HepG2 (cell line): Measurements from ENCODE around the gene PPP2R5B. TPM values are rescaled to one million over a fixed set of nuclear protein-coding genes. Genes with fewer than 3 reads are reported as not detected.

Source experiments
- ATAC-seq: fragments of 200-7000 bp; cut with Tn5 transposase; 3 replicates; pipeline ENCODE4 v1.9.1; 2020; ENCODE audit warnings: mild to moderate bottlenecking, moderate library complexity
- BruUV-seq: library from RNA; stranded (reverse); fragments of 400-500 nt; replicated peaks from 2 replicates; lab custom pipeline; 2021; lab: Mats Ljungman, UMichigan
- CTCF ChIA-PET: fragments of 300-600 bp; formaldehyde crosslinking; extraction: SDS; loops from one replicate; lab custom pipeline; 2021; ENCODE audit warnings: low total read pairs, inconsistent platforms, low intra/inter-chr PET ratio; lab: Yijun Ruan, JAX
- POLR2A ChIA-PET: fragments of 350-600 bp; sonication (Branson Sonifier 250); formaldehyde crosslinking; loops from one replicate; lab custom pipeline; 2020; ENCODE audit warnings: antibody characterized with exemption, inconsistent platforms; lab: Yijun Ruan, JAX
- DNase-seq: peaks from one replicate; pipeline ENCODE4 v3.0.0-alpha.2; 2015; ENCODE audit warnings: low spot score
- FAIRE-seq: peaks from 3 replicates; lab custom pipeline; 2011; peaks lifted over from hg19 to GRCh38; lab: Jason Lieb, UNC
- H2AFZ ChIP-seq: one replicate; pipeline ENCODE4 v1.6.1; 2011; ENCODE audit warnings: low read length, inconsistent platforms
- H3K27ac ChIP-seq: fragments of 300-600 bp; 3 replicates; pipeline ENCODE4 v1.8.0; 2011; ENCODE audit warnings: mixed run types, mild to moderate bottlenecking, mixed read lengths, low read length, inconsistent platforms; ENCODE audit not compliant: insufficient read depth; ENCODE audit errors: extremely low read length
- H3K27me3 ChIP-seq, 2 experiments: fragments of 200-600 bp in 1 of 2; 2 replicates in 1 of 2; 3 replicates in 1 of 2; pipeline versions ENCODE4 v1.6.0 to v1.8.0; 2011; ENCODE audit warnings: low read length in 2 of 2, mild to moderate bottlenecking in 2 of 2, moderate library complexity in 2 of 2, inconsistent platforms in 1 of 2; ENCODE audit not compliant: insufficient read depth in 2 of 2, control insufficient read depth in 1 of 2
- H3K36me3 ChIP-seq, 2 experiments: fragments of 200-600 bp in 1 of 2; replicated peaks in 1 of 2; 2 replicates in 1 of 2; 3 replicates in 1 of 2; pipeline versions ENCODE4 v1.5.1 to v1.8.0; 2011; ENCODE audit warnings: low read length in 2 of 2, inconsistent platforms in 1 of 2; ENCODE audit not compliant: insufficient read depth in 2 of 2, control insufficient read depth in 1 of 2
- H3K4me1 ChIP-seq: 2 replicates; pipeline ENCODE4 v1.5.1; 2012; ENCODE audit warnings: low read length, inconsistent platforms; ENCODE audit not compliant: insufficient read depth
- H3K4me2 ChIP-seq: 2 replicates; pipeline ENCODE4 v1.6.0; 2011; ENCODE audit warnings: low read depth, low read length, inconsistent platforms
- H3K4me3 ChIP-seq, 3 experiments: fragments of 200-600 bp in 1 of 3; sonication (generic), shearing (Covaris generic) in 1 of 3; replicated peaks in 1 of 3; 2 replicates each; pipeline ENCODE4 v1.5.1; 2011 to 2016; ENCODE audit warnings: low read length in 3 of 3, inconsistent platforms in 2 of 3, low read depth in 2 of 3, mild to moderate bottlenecking in 2 of 3, control low read depth in 1 of 3, mixed read lengths in 1 of 3; ENCODE audit not compliant: insufficient read depth in 1 of 3
- H3K79me2 ChIP-seq: one replicate; pipeline ENCODE4 v1.6.1; 2011; ENCODE audit warnings: low read length, inconsistent platforms; ENCODE audit not compliant: insufficient read depth
- H3K9ac ChIP-seq: 2 replicates; pipeline ENCODE4 v1.6.0; 2011; ENCODE audit warnings: mild to moderate bottlenecking, low read depth, low read length, inconsistent platforms; ENCODE audit not compliant: insufficient read depth
- H3K9me3 ChIP-seq: 2 replicates; pipeline ENCODE4 v1.5.1; 2012; ENCODE audit warnings: mild to moderate bottlenecking, low read length
- H4K20me1 ChIP-seq: 2 replicates; pipeline ENCODE4 v1.6.0; 2011; ENCODE audit warnings: inconsistent platforms, mild to moderate bottlenecking, low read length, moderate library complexity; ENCODE audit not compliant: insufficient read depth
- ESRRA ChIP-seq: sonication (generic); formaldehyde crosslinking; IDR thresholded peaks from 2 replicates; pipeline ENCODE4 v1.5.1; 2020; ENCODE audit warnings: mild to moderate bottlenecking, low read depth, missing genetic modification reagents
- HMGA1 ChIP-seq: sonication (generic); formaldehyde crosslinking; conservative IDR thresholded peaks from 2 replicates; pipeline ENCODE4 v1.4.0; 2020; ENCODE audit warnings: missing genetic modification reagents
- IRX3 ChIP-seq: sonication (generic); formaldehyde crosslinking; IDR thresholded peaks from 2 replicates; pipeline ENCODE4 v1.8.1; 2023; ENCODE audit warnings: mild to moderate bottlenecking, low read depth, missing genetic modification reagents, borderline replicate concordance
- KAT2B ChIP-seq: fragments of 150-350 bp; IDR thresholded peaks from 2 replicates; pipeline ENCODE4 v1.6.1; 2014; ENCODE audit warnings: low read depth, low read length, borderline replicate concordance
- LCORL ChIP-seq, 2 experiments: fragments of 450-650 bp in 1 of 2; sonication (generic) in 1 of 2; formaldehyde crosslinking in 1 of 2; IDR thresholded peaks; 2 replicates each; pipeline versions ENCODE4 v1.5.0 to v1.6.1; 2017 to 2020; ENCODE audit warnings: antibody characterized with exemption in 1 of 2, missing genetic modification reagents in 1 of 2
- MED1 ChIP-seq: sonication (generic); formaldehyde crosslinking; IDR thresholded peaks from 2 replicates; pipeline ENCODE4 v1.4.0; 2020; ENCODE audit warnings: missing genetic modification reagents
- SMAD9 ChIP-seq: sonication (generic); formaldehyde crosslinking; IDR thresholded peaks from 2 replicates; pipeline ENCODE4 v1.5.1; 2020; ENCODE audit warnings: mild to moderate bottlenecking, missing genetic modification reagents
- ZBTB7A ChIP-seq: sonication (generic); formaldehyde crosslinking; IDR thresholded peaks from 2 replicates; pipeline ENCODE4 v1.8.0; 2022; ENCODE audit warnings: mild to moderate bottlenecking, missing genetic modification reagents
- ZNF10 ChIP-seq: sonication (generic); formaldehyde crosslinking; IDR thresholded peaks from 2 replicates; pipeline ENCODE4 v1.4.0; 2020; ENCODE audit warnings: mild to moderate bottlenecking, low read depth, missing genetic modification reagents, borderline replicate concordance
- ZNF773 ChIP-seq: sonication (generic); formaldehyde crosslinking; IDR thresholded peaks from 2 replicates; pipeline ENCODE4 v1.4.0; 2020; ENCODE audit warnings: missing genetic modification reagents, borderline replicate concordance
- WGBS: methylation state at CpG from one replicate; pipeline ENCODE4 v1.1.6; 2017; ENCODE audit warnings: low lambda C conversion rate; 5-methylcytosine and 5-hydroxymethylcytosine counted together
- in situ Hi-C: cut with HindIII; loops from 2 replicates; pipeline ENCODE4 v1.10.0; 2017; ENCODE audit warnings: low pct_unique_long_range_greater_than_20kb; ENCODE audit not compliant: extremely low pct_ligation_motif_present
- intact Hi-C: fragments of 100-400 bp; cut with micrococcal nuclease; formaldehyde crosslinking; loops from one replicate; pipeline ENCODE4 v1.10.0; 2022; ENCODE audit not compliant: unreplicated experiment
- polyA plus RNA-seq, 8 experiments: library from polyadenylated mRNA; depleted of rRNA in 3 of 8; stranded (reverse) in 7 of 8; unstranded in 1 of 8; fragments of >200 nt; fragmentation: Illumina TruSeq in 4 of 8; extraction: Trizol in 4 of 8; gene quantifications; 2 replicates each; pipeline versions ENCODE4 v1.2.1 to v1.2.3, GENCODE V29; 2011 to 2016; ENCODE audit warnings: low read depth in 4 of 8, missing spikeins in 1 of 8, mixed read lengths in 1 of 8; ENCODE audit not compliant: insufficient read depth in 1 of 8
- total RNA-seq, 5 experiments: library from RNA; depleted of rRNA; stranded (reverse); fragments of >200 nt; fragmentation: Illumina TruSeq; extraction: Trizol; gene quantifications; 2 replicates each; pipeline ENCODE4 v1.2.3, GENCODE V29; 2016; ENCODE audit warnings: low read depth in 1 of 5
- TF ChIP-seq, protein P1 (sequence below): sonication (generic); formaldehyde crosslinking; IDR thresholded peaks from 2 replicates; pipeline ENCODE4 v1.5.0; 2020; ENCODE audit warnings: missing genetic modification reagents
- TF ChIP-seq, protein P2 (sequence below): IDR thresholded peaks from 2 replicates; pipeline ENCODE4 v1.6.1; 2012; ENCODE audit warnings: low read length, improper control_type of control experiment
- TF ChIP-seq, protein P3 (sequence below): sonication (generic); formaldehyde crosslinking; IDR thresholded peaks from 2 replicates; pipeline ENCODE4 v1.8.0; 2022; ENCODE audit warnings: missing genetic modification reagents, low read depth, mild to moderate bottlenecking, borderline replicate concordance

Gene PPP2R5B
- total and polyA plus RNA-seq, 2 of the 13 experiments (the other 11 are each of a cell fraction or from before 2014, with no cell fraction given) = 2.3 to 8.3 TPM

DNA sequence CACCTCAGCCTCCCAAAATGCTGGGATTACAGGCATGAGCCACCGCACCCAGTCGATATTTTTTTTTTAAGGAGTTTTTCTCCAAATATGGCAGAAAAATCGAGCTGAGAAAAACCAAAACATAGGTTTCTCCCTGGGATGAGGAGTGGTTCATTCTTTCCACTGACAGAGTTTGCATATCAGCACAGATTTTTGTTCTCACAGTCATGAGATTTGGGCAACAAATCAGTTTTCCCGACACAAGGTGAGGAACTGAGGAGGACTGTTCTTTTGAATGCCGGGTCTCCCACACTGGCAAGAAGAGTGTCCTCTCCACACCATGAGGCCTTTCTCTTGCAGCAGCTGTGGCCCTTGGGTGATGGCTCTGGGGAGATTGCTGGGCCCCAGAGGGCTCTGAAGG, 42.2 kb upstream of the PPP2R5B start:
- Histone ChIP-seq H3K36me3 (no peaks in the 10 kb centered on the region), H4K20me1 (no peaks in the 10 kb centered on the region), H3K4me2 (no peak overlapping the region), H3K27me3 (no peaks in the 10 kb centered on the region; a peak in 1 of 5 replicates), H3K4me3 (no peak overlapping the region), H3K79me2 (peaks cover 10% of the 10 kb centered on the region), H3K4me1 (peaks cover 59% of the 10 kb centered on the region), H3K9me3 (no peaks in the 10 kb centered on the region), H3K9ac (no peak overlapping the region), H2AFZ (no peak overlapping the region)
- FAIRE-seq (no peak), ATAC-seq (no peak), DNase-seq (no peak)
- intact Hi-C loops = no loop called here
- in situ Hi-C loops = no loop called here
- ChIA-PET POLR2A (interaction anchor here (1.4 to 2.5 kb wide), 2 partner anchors 10 to 25 kb away, joined by 3 to 6 read pairs; no protein-coding TSS in a partner anchor), CTCF (no interaction called here)
- 74% methylated on average over 5 of the region's 5 CpGs for WGBS
- TF ChIP-seq ESRRA (CRISPR knock-in tag) (no peak), LCORL (IDR thresholded peaks at IDR 0.05) (no peak), LCORL (CRISPR knock-in tag; IDR thresholded peaks at IDR 0.05) (no peak)
- TF ChIP-seq, all 625 proteins: peak for 0
- BruUV-seq = no TSS peak
- H3K27ac ChIP-seq = no peak overlapping the region

DNA sequence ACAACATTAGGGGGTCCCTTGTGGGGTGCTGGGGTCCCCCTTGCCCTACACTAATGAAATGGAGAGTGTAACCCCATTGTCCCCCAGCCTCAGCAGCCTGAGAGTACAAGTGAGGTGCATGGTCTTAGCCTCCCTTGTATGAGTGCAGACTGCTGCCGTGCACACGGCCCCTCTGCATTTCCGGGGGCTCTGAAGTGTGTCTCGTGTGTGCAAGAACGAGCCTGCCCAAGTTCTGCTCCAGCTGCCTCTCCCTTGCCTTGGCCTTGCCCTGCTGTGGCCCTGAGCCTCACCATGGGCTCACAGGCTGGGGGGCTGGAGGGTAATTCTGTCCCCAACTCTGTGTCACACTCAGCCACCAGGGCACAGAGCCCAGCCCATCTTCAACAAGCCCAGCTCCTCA, 40.9 kb upstream of the PPP2R5B start:
- intact Hi-C loops (no loop called here), in situ Hi-C loops (no loop called here)
- Histone ChIP-seq H3K9me3 (no peaks in the 10 kb centered on the region), H3K4me1 (peaks cover 69% of the 10 kb centered on the region), H3K4me2 (no peak overlapping the region), H3K79me2 (no peaks in the 10 kb centered on the region), H3K36me3 (no peaks in the 10 kb centered on the region), H4K20me1 (no peaks in the 10 kb centered on the region), H3K9ac (no peak overlapping the region), H2AFZ (no peak overlapping the region), H3K27me3 (no peaks in the 10 kb centered on the region), H3K4me3 (no peak overlapping the region), H3K27ac (no peak overlapping the region)
- ATAC-seq (no peak), DNase-seq (no peak), FAIRE-seq (no peak)
- no TSS peak for BruUV-seq
- ChIA-PET CTCF (no interaction called here), POLR2A (interaction anchor here (1.0 to 11.5 kb wide), 5 partner anchors 7 to 105 kb away, joined by 3 to 132 read pairs (median 6); partner anchors contain the start of genes EHD1 and SF1)
- 43% methylated on average over 4 of the region's 5 CpGs for WGBS
- no peak for TF ChIP-seq IRX3 (CRISPR knock-in tag)
- no peak for TF ChIP-seq MED1 (CRISPR knock-in tag)
- TF ChIP-seq, protein P1, sequence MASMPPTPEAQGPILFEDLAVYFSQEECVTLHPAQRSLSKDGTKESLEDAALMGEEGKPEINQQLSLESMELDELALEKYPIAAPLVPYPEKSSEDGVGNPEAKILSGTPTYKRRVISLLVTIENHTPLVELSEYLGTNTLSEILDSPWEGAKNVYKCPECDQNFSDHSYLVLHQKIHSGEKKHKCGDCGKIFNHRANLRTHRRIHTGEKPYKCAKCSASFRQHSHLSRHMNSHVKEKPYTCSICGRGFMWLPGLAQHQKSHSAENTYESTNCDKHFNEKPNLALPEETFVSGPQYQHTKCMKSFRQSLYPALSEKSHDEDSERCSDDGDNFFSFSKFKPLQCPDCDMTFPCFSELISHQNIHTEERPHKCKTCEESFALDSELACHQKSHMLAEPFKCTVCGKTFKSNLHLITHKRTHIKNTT (CRISPR knock-in tag) = no peak
- TF ChIP-seq, protein P2, sequence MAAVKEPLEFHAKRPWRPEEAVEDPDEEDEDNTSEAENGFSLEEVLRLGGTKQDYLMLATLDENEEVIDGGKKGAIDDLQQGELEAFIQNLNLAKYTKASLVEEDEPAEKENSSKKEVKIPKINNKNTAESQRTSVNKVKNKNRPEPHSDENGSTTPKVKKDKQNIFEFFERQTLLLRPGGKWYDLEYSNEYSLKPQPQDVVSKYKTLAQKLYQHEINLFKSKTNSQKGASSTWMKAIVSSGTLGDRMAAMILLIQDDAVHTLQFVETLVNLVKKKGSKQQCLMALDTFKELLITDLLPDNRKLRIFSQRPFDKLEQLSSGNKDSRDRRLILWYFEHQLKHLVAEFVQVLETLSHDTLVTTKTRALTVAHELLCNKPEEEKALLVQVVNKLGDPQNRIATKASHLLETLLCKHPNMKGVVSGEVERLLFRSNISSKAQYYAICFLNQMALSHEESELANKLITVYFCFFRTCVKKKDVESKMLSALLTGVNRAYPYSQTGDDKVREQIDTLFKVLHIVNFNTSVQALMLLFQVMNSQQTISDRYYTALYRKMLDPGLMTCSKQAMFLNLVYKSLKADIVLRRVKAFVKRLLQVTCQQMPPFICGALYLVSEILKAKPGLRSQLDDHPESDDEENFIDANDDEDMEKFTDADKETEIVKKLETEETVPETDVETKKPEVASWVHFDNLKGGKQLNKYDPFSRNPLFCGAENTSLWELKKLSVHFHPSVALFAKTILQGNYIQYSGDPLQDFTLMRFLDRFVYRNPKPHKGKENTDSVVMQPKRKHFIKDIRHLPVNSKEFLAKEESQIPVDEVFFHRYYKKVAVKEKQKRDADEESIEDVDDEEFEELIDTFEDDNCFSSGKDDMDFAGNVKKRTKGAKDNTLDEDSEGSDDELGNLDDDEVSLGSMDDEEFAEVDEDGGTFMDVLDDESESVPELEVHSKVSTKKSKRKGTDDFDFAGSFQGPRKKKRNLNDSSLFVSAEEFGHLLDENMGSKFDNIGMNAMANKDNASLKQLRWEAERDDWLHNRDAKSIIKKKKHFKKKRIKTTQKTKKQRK = no peak
- TF ChIP-seq ZNF773 (CRISPR knock-in tag) = no peak
- no peak for TF ChIP-seq ZBTB7A
- TF ChIP-seq, protein P3, sequence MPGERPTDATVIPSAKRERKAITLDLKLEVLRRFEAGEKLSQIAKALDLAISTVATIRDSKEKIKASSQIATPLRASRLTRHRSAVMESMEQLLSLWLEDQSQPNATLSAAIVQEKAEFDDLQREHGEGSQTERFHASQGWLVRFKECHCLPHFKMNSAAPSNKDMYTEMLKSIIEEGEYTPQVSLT (CRISPR knock-in tag) = no peak
- no peak for TF ChIP-seq SMAD9 (CRISPR knock-in tag)
- no peak for TF ChIP-seq HMGA1
- no peak for TF ChIP-seq ZNF10 (CRISPR knock-in tag)
- TF ChIP-seq KAT2B = no peak
